ENCODE results near the gene TADA2A.

DNA sequence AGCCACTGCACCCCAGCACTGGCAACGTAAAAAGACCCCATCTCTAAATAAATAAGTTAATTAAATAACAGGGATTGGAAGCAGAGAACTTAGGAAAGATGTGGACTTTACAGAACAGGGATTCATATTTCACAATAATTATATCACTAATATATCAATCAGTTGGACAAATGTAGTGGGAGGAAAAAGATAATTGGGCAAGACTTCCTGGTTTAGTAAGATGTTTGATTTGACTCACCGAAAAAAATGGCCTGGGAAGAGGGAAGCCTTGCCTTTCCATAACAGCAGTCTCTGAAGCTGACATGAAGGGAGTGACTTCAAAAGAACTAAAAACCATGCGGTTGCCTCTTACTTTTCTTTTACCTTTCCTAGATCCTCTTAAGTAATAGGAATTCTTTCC lies 46.1 kb upstream of the TADA2A start:
- TF ChIP-seq, protein P1, sequence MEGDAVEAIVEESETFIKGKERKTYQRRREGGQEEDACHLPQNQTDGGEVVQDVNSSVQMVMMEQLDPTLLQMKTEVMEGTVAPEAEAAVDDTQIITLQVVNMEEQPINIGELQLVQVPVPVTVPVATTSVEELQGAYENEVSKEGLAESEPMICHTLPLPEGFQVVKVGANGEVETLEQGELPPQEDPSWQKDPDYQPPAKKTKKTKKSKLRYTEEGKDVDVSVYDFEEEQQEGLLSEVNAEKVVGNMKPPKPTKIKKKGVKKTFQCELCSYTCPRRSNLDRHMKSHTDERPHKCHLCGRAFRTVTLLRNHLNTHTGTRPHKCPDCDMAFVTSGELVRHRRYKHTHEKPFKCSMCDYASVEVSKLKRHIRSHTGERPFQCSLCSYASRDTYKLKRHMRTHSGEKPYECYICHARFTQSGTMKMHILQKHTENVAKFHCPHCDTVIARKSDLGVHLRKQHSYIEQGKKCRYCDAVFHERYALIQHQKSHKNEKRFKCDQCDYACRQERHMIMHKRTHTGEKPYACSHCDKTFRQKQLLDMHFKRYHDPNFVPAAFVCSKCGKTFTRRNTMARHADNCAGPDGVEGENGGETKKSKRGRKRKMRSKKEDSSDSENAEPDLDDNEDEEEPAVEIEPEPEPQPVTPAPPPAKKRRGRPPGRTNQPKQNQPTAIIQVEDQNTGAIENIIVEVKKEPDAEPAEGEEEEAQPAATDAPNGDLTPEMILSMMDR (IDR thresholded peaks at IDR 0.05): no peak
- no peak for TF ChIP-seq POLR2A (IDR thresholded peaks at IDR 0.05)
